Measurements from ENCODE around the gene VRK2.

Gene VRK2

GRCh38 chr2:58047961-58048360 is 1.4 kb downstream of the VRK2 start:
- H3K4me3 ChIP-seq (ENCODE audit: control insufficient read depth, low read depth, low read length): no peak overlapping the region
- TF ChIP-seq CTCF (IDR thresholded peaks at IDR 0.05; ENCODE audit: control insufficient read depth, insufficient read depth, low read depth, low read length, missing control alignments): no peak
- DNase-seq (ENCODE audit: low read depth): no peak

- DNase-seq (ENCODE audit: low read depth): no peak
- H3K4me3 ChIP-seq (ENCODE audit: control insufficient read depth, low read depth, low read length): no peak overlapping the region
- TF ChIP-seq CTCF (IDR thresholded peaks at IDR 0.05; ENCODE audit: control insufficient read depth, insufficient read depth, low read depth, low read length, missing control alignments): no peak
These were observed 4.8 kb downstream of the VRK2 start for GRCh38 chr2:58051445-58051844.

- DNase-seq (ENCODE audit: low read depth): no peak
- H3K4me3 ChIP-seq (ENCODE audit: control insufficient read depth, low read depth, low read length): no peak overlapping the region
- TF ChIP-seq CTCF (IDR thresholded peaks at IDR 0.05; ENCODE audit: control insufficient read depth, insufficient read depth, low read depth, low read length, missing control alignments): no peak
These were observed 6.4 kb downstream of the VRK2 start for GRCh38 chr2:58052978-58053377.

- TF ChIP-seq CTCF (IDR thresholded peaks at IDR 0.05; ENCODE audit: control insufficient read depth, insufficient read depth, low read depth, low read length, missing control alignments): no peak
- no peak for DNase-seq (ENCODE audit: low read depth)
- H3K4me3 ChIP-seq (ENCODE audit: control insufficient read depth, low read depth, low read length): no peak overlapping the region
These were observed 7.7 kb downstream of the VRK2 start for GRCh38 chr2:58054264-58054663.

GRCh38 chr2:58055033-58055786 is 8.6 kb downstream of the VRK2 start:
- TF ChIP-seq CTCF (IDR thresholded peaks at IDR 0.05; ENCODE audit: control insufficient read depth, insufficient read depth, low read depth, low read length, missing control alignments): no peak
- DNase-seq (ENCODE audit: low read depth): no peak
- no peak overlapping the region for H3K4me3 ChIP-seq (ENCODE audit: control insufficient read depth, low read depth, low read length)

- TF ChIP-seq CTCF (IDR thresholded peaks at IDR 0.05; ENCODE audit: control insufficient read depth, insufficient read depth, low read depth, low read length, missing control alignments): no peak
- no peak overlapping the region for H3K4me3 ChIP-seq (ENCODE audit: control insufficient read depth, low read depth, low read length)
- DNase-seq (ENCODE audit: low read depth): no peak
These were observed 9.7 kb downstream of the VRK2 start for GRCh38 chr2:58056192-58056916.

All from AG09309 (cell line).